CD4-positive, alpha-beta T cell treated with Interleukin-4 for 1 hour (primary cell): ENCODE data around the gene CLOCK.

Experiments used
- DNase-seq, 2 donors: peaks; one replicate each; pipeline ENCODE4 v3.0.0-alpha.2; 2020 to 2022

The CLOCK gene

DNA sequence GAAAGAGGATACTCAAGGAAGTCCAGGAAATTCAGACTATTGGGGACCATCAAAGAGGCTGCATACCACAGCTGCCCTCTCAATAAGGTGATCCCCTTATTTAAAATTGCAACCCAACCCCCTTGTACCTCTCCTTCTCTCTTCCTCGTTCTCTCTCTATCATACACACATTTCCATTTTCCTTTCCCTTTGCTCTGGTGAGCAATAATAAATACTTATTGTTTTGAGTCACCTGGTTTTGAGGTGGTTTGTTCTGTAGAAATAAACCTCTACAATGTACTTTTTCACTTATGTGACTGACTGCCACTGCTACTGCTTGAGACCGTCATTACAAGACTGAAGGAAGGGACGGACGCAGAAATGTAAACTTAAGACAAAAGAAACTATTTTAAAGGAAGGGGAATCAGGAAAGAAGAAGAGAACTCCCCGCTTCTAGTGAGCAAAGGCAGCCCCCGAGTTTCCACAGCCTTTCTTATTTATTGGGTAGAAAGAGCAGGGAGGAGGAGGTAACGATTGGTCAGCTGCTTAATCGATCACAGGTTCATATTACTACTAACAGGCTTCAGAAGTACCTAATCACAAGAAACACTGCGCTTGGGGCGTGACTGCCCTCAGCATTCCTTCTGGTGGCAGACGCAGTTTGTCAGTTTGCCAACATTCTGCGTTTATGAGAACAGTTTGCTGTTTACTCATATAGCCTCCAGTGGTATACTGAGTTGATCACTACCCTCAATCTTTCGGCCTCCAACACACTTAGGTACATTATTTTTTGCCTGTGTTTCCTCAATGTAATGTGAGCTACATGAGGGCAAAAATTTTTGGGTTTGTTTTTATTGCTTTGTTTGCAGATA is 167.9 kb downstream of the CLOCK start:
- DNase-seq: no peak
